Endothelial cell of umbilical vein (primary cell): ENCODE data around the gene RNF11. TPM values are rescaled to one million over a fixed set of nuclear protein-coding genes. Genes with fewer than 3 reads are reported as not detected.

Experiments used
- BruUV-seq: library from RNA; stranded (reverse); fragments of 400-500 nt; replicated peaks from 2 replicates; lab custom pipeline; 2021; lab: Mats Ljungman, UMichigan
- CTCF ChIA-PET: fragments of 300-600, 350-600 bp; sonication (Branson Sonifier 250); formaldehyde crosslinking; loops from one replicate; lab custom pipeline; 2021; ENCODE audit warnings: antibody characterized with exemption, inconsistent platforms; lab: Charles Lee
- POLR2A ChIA-PET: fragments of 300-600, 350-600 bp; sonication (Branson Sonifier 250); formaldehyde crosslinking; loops from one replicate; lab custom pipeline; 2021; ENCODE audit warnings: antibody characterized with exemption, inconsistent platforms; lab: Charles Lee
- DNase-seq: peaks from one replicate; pipeline ENCODE4 v3.0.0-alpha.2; 2011; ENCODE audit warnings: low read depth, low spot score
- FAIRE-seq: peaks from 2 replicates; lab custom pipeline; 2011; peaks lifted over from hg19 to GRCh38; lab: Jason Lieb, UNC
- H2AFZ ChIP-seq: 2 replicates; pipeline ENCODE4 v1.6.0; 2012; ENCODE audit warnings: low read depth, low read length, control low read depth, inconsistent platforms
- H3K27ac ChIP-seq: 2 replicates; pipeline ENCODE4 v1.5.1; 2011; ENCODE audit warnings: low read depth, mild to moderate bottlenecking, control low read depth, low read length, moderate library complexity; ENCODE audit not compliant: insufficient read depth
- H3K27me3 ChIP-seq, 2 experiments: 2 replicates each; pipeline versions ENCODE4 v1.6.0 to v1.6.1; 2011; ENCODE audit warnings: low read length in 2 of 2, mixed read lengths in 1 of 2; ENCODE audit not compliant: control insufficient read depth in 2 of 2, insufficient read depth in 2 of 2
- H3K36me3 ChIP-seq, 2 experiments: 2 replicates in 1 of 2; 3 replicates in 1 of 2; pipeline ENCODE4 v1.5.1; 2011; ENCODE audit warnings: low read length in 2 of 2, mild to moderate bottlenecking in 1 of 2, moderate library complexity in 1 of 2; ENCODE audit not compliant: control insufficient read depth in 2 of 2, insufficient read depth in 2 of 2; ENCODE audit errors: extremely low read depth in 1 of 2
- H3K4me1 ChIP-seq: 3 replicates; pipeline ENCODE4 v1.5.1; 2011; ENCODE audit warnings: mild to moderate bottlenecking, low read length; ENCODE audit not compliant: control insufficient read depth, insufficient read depth; ENCODE audit errors: extremely low read depth
- H3K4me2 ChIP-seq: 2 replicates; pipeline ENCODE4 v1.6.1; 2011; ENCODE audit warnings: low read length, control low read depth, mixed read lengths; ENCODE audit not compliant: insufficient read depth
- H3K4me3 ChIP-seq, 3 experiments: fragments of 200-600 bp in 1 of 3; sonication (generic), shearing (Covaris generic) in 1 of 3; replicated peaks in 1 of 3; 2 replicates each; pipeline ENCODE4 v1.5.1; 2011 to 2016; ENCODE audit warnings: control low read depth in 3 of 3, low read length in 3 of 3, mild to moderate bottlenecking in 2 of 3, inconsistent platforms in 1 of 3, low read depth in 1 of 3, moderate library complexity in 1 of 3; ENCODE audit not compliant: insufficient read depth in 1 of 3
- H3K79me2 ChIP-seq: 2 replicates; pipeline ENCODE4 v1.6.0; 2012; ENCODE audit warnings: low read length, inconsistent platforms; ENCODE audit not compliant: control insufficient read depth, insufficient read depth
- H3K9ac ChIP-seq: replicated peaks from 2 replicates; pipeline ENCODE3; 2011; ENCODE audit warnings: low read length, control low read depth; ENCODE audit not compliant: insufficient read depth; ENCODE audit errors: extremely low read depth
- H3K9me1 ChIP-seq: replicated peaks from 3 replicates; pipeline ENCODE4 v1.6.0; 2011; ENCODE audit warnings: mild to moderate bottlenecking, low read length; ENCODE audit not compliant: control insufficient read depth, insufficient read depth; ENCODE audit errors: extremely low read depth
- H3K9me3 ChIP-seq: replicated peaks from 2 replicates; pipeline ENCODE4 v1.5.1; 2012; ENCODE audit warnings: low read length, inconsistent platforms; ENCODE audit not compliant: control insufficient read depth, insufficient read depth
- H4K20me1 ChIP-seq: replicated peaks from 2 replicates; pipeline ENCODE3; 2011; ENCODE audit warnings: mild to moderate bottlenecking, low read length; ENCODE audit not compliant: control insufficient read depth, insufficient read depth; ENCODE audit errors: extremely low read depth
- GATA2 ChIP-seq: IDR thresholded peaks from 2 replicates; pipeline ENCODE4 v1.7.0; 2011; ENCODE audit warnings: low read depth, mild to moderate bottlenecking, moderate library complexity, mixed read lengths, low read length; ENCODE audit not compliant: insufficient read length, insufficient read depth
- POLR2A ChIP-seq: IDR thresholded peaks from 2 replicates; pipeline ENCODE4 v1.6.1; 2012; ENCODE audit warnings: low read depth, mild to moderate bottlenecking, control low read depth, low read length
- POLR2AphosphoS5 ChIP-seq: IDR thresholded peaks from 2 replicates; pipeline ENCODE4 v1.6.1; 2012; ENCODE audit warnings: low read depth, mild to moderate bottlenecking, control low read depth, low read length, moderate library complexity; ENCODE audit not compliant: insufficient read depth
- dilution Hi-C: fragments of 300-500 bp; cut with MboI; formaldehyde crosslinking; loops from one replicate; pipeline ENCODE4 v1.15.0; 2019; ENCODE audit warnings: low sequenced_read_pairs; ENCODE audit not compliant: extremely low pct_ligation_motif_present
- intact Hi-C: fragments of 100-400 bp; cut with micrococcal nuclease; formaldehyde crosslinking; loops from one replicate; pipeline ENCODE4 v1.10.0; 2022
- polyA plus RNA-seq, 4 experiments: library from polyadenylated mRNA; depleted of rRNA in 3 of 4; stranded (reverse) in 3 of 4; unstranded in 1 of 4; fragments of >200 nt; gene quantifications; 2 replicates each; pipeline versions ENCODE4 v1.2.1 to v1.2.3, GENCODE V29; 2011 to 2012; ENCODE audit warnings: missing spikeins in 1 of 4
- total RNA-seq: library from RNA; stranded (reverse); gene quantifications from 2 replicates; pipeline ENCODE4 v1.2.3, GENCODE V29; 2021
- TF ChIP-seq, protein P1 (sequence below), 2 donors: IDR thresholded peaks; 1 replicate in 1 of 2; 2 replicates in 1 of 2; pipeline ENCODE4 v1.5.1; 2011; ENCODE audit warnings: low read length in 2 of 2, mild to moderate bottlenecking in 2 of 2, moderate library complexity in 2 of 2, control low read depth in 1 of 2, inconsistent platforms in 1 of 2, low read depth in 1 of 2; ENCODE audit not compliant: insufficient read depth in 1 of 2; ENCODE audit errors: extremely low read depth in 1 of 2
- TF ChIP-seq, protein P2 (sequence below): IDR thresholded peaks from 2 replicates; pipeline ENCODE4 v1.6.1; 2011; ENCODE audit not compliant: insufficient read depth, insufficient read length

RNF11 gene
- total and polyA plus RNA-seq, 2 donors (not counting 3 experiments of a cell fraction or from before 2014, with no cell fraction given): 75.2 to 82.9 TPM

DNA sequence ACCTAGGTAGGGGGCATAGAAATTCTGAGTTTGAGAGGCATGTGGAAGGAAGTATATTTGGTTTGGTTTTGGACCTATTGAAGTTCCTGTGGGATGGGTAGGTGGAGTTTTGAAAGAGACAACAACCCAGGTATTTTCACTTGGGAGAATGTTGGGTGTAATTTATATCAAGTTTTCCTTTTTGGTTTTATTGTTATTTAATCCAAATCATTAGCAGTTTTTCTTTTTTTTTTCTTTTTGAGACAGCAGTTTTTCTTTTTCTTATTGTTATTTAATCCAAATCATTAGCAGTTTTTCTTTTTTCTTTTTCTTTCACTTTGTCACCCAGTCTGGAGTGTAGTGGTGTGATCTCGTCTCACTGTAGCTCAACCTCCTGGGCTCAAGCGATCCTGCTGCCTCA lies 30.1 kb downstream of the RNF11 start:
- CTCF ChIA-PET: interaction anchor here (0.8 to 0.9 kb wide), 2 partner anchors 21 to 31 kb away, joined by 3 to 5 read pairs; no protein-coding TSS in a partner anchor
- intact Hi-C loops: no loop called here
- dilution Hi-C loops: no loop called here

More for the DNA sequence above, 30.1 kb downstream of the RNF11 start:
- no TSS peak for BruUV-seq
- H3K4me2 ChIP-seq: no peak overlapping the region
- POLR2A ChIA-PET: no interaction called here
- H3K4me1 ChIP-seq: peaks cover 44% of the 10 kb centered on the region
- no peak overlapping the region for H3K27ac ChIP-seq
- DNase-seq: no peak
- H3K9me3 ChIP-seq: no peaks in the 10 kb centered on the region
- TF ChIP-seq GATA2: no peak
- no peak for TF ChIP-seq POLR2AphosphoS5
- no peak for TF ChIP-seq POLR2A
- TF ChIP-seq, protein P1, sequence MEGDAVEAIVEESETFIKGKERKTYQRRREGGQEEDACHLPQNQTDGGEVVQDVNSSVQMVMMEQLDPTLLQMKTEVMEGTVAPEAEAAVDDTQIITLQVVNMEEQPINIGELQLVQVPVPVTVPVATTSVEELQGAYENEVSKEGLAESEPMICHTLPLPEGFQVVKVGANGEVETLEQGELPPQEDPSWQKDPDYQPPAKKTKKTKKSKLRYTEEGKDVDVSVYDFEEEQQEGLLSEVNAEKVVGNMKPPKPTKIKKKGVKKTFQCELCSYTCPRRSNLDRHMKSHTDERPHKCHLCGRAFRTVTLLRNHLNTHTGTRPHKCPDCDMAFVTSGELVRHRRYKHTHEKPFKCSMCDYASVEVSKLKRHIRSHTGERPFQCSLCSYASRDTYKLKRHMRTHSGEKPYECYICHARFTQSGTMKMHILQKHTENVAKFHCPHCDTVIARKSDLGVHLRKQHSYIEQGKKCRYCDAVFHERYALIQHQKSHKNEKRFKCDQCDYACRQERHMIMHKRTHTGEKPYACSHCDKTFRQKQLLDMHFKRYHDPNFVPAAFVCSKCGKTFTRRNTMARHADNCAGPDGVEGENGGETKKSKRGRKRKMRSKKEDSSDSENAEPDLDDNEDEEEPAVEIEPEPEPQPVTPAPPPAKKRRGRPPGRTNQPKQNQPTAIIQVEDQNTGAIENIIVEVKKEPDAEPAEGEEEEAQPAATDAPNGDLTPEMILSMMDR (IDR thresholded peaks at IDR 0.05; ENCODE audit: extremely low read depth in 1 of 2, insufficient read depth in 1 of 2, low read depth in 1 of 2, low read length in 2 of 2): no peak
- TF ChIP-seq, protein P2, sequence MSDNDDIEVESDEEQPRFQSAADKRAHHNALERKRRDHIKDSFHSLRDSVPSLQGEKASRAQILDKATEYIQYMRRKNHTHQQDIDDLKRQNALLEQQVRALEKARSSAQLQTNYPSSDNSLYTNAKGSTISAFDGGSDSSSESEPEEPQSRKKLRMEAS: no peak
- H3K9me1 ChIP-seq: peaks cover 2% of the 10 kb centered on the region
- no peak overlapping the region for H3K9ac ChIP-seq
- no peaks in the 10 kb centered on the region for H3K27me3 ChIP-seq
- FAIRE-seq: no peak
- H4K20me1 ChIP-seq: no peaks in the 10 kb centered on the region
- H3K36me3 ChIP-seq: peaks cover 4 to 6% of the 10 kb centered on the region in 2 experiments
- no peak overlapping the region for H3K4me3 ChIP-seq
- no peak overlapping the region for H2AFZ ChIP-seq
- peaks cover 63% of the 10 kb centered on the region for H3K79me2 ChIP-seq
